Neural crest cell (in vitro differentiated cells): ENCODE data around the gene COPS6. TPM values are rescaled to one million over a fixed set of nuclear protein-coding genes. Genes with fewer than 3 reads are reported as not detected.

Experiments used
- DNase-seq: peaks from one replicate; pipeline ENCODE4 v3.0.0; 2021; ENCODE audit warnings: low read depth, mixed read lengths, low spot score
- H3K27ac Mint-ChIP-seq: one replicate; pipeline ENCODE4 v1.8.0; 2021; ENCODE audit warnings: mild to moderate bottlenecking, mixed read lengths; ENCODE audit not compliant: unreplicated experiment
- H3K27me3 Mint-ChIP-seq: 2 replicates; pipeline ENCODE4 v1.8.0; 2021; ENCODE audit warnings: low read depth, mild to moderate bottlenecking, mixed read lengths
- H3K36me3 Mint-ChIP-seq: 2 replicates; pipeline ENCODE4 v1.8.0; 2021; ENCODE audit warnings: low read depth, mild to moderate bottlenecking, mixed read lengths
- H3K4me1 Mint-ChIP-seq: 2 replicates; pipeline ENCODE4 v1.8.0; 2021; ENCODE audit warnings: mixed read lengths
- H3K4me3 Mint-ChIP-seq: one replicate; pipeline ENCODE4 v1.8.0; 2021; ENCODE audit warnings: mild to moderate bottlenecking, mixed read lengths
- H3K9me3 Mint-ChIP-seq: 2 replicates; pipeline ENCODE4 v1.8.0; 2021; ENCODE audit warnings: mixed read lengths
- CTCF ChIP-seq: fragments of 200-600 bp; sonication (generic); conservative IDR thresholded peaks from 2 replicates; pipeline ENCODE4 v1.5.0; 2021; ENCODE audit warnings: antibody characterized with exemption, mild to moderate bottlenecking
- total RNA-seq: library from RNA; stranded (reverse); gene quantifications from 2 replicates; pipeline ENCODE4 v1.2.1, GENCODE V29; 2021

Gene COPS6
- total RNA-seq, 1 donor from 2014 or later, result 160 TPM

- TF ChIP-seq CTCF, result peak; percentile 22
- H3K27me3 Mint-ChIP-seq, result no peaks in the 10 kb centered on the region
- DNase-seq, result no peak
- H3K4me1 Mint-ChIP-seq, result no peaks in the 10 kb centered on the region
- peaks cover 6% of the 10 kb centered on the region for H3K36me3 Mint-ChIP-seq
- no peak overlapping the region for H3K27ac Mint-ChIP-seq
- no peaks in the 10 kb centered on the region for H3K9me3 Mint-ChIP-seq
- H3K4me3 Mint-ChIP-seq, result peak overlapping the region; percentile 44
Measured at GRCh38 chr7:100109521-100110163, 20.9 kb downstream of the COPS6 start.

- Mint-ChIP-seq H3K27ac (no peak overlapping the region), H3K4me3 (peak overlapping the region; percentile 35), H3K27me3 (no peaks in the 10 kb centered on the region), H3K36me3 (peaks cover 9% of the 10 kb centered on the region), H3K4me1 (no peaks in the 10 kb centered on the region), H3K9me3 (no peaks in the 10 kb centered on the region)
- no peak for DNase-seq
- no peak for TF ChIP-seq CTCF
Measured at GRCh38 chr7:100111156-100111555, 22.4 kb downstream of the COPS6 start.

GRCh38 chr7:100111914-100112313 lies 23.1 kb downstream of the COPS6 start:
- no peak for DNase-seq
- Mint-ChIP-seq H3K27ac (no peak overlapping the region), H3K27me3 (no peaks in the 10 kb centered on the region), H3K4me3 (peak overlapping the region; percentile 44), H3K9me3 (no peaks in the 10 kb centered on the region), H3K4me1 (no peaks in the 10 kb centered on the region), H3K36me3 (peaks cover 8% of the 10 kb centered on the region)
- no peak for TF ChIP-seq CTCF

GRCh38 chr7:100115026-100115425 lies 26.3 kb downstream of the COPS6 start:
- no peaks in the 10 kb centered on the region for H3K27me3 Mint-ChIP-seq
- no peaks in the 10 kb centered on the region for H3K9me3 Mint-ChIP-seq
- DNase-seq, result no peak
- no peak for TF ChIP-seq CTCF
- H3K4me3 Mint-ChIP-seq, result no peak overlapping the region
- no peak overlapping the region for H3K27ac Mint-ChIP-seq
- peaks cover 5% of the 10 kb centered on the region for H3K36me3 Mint-ChIP-seq
- H3K4me1 Mint-ChIP-seq, result peaks cover 17% of the 10 kb centered on the region

GRCh38 chr7:100118388-100119071 lies 29.8 kb downstream of the COPS6 start:
- Mint-ChIP-seq H3K36me3 (peaks cover 2% of the 10 kb centered on the region), H3K9me3 (no peaks in the 10 kb centered on the region), H3K27ac (peak overlapping the region; percentile 100), H3K27me3 (no peaks in the 10 kb centered on the region), H3K4me1 (peaks cover 34% of the 10 kb centered on the region), H3K4me3 (peak overlapping the region; percentile 96)
- no peak for DNase-seq
- TF ChIP-seq CTCF, result no peak
